ENCODE data around the gene STPG3.

STPG3 gene

DNA sequence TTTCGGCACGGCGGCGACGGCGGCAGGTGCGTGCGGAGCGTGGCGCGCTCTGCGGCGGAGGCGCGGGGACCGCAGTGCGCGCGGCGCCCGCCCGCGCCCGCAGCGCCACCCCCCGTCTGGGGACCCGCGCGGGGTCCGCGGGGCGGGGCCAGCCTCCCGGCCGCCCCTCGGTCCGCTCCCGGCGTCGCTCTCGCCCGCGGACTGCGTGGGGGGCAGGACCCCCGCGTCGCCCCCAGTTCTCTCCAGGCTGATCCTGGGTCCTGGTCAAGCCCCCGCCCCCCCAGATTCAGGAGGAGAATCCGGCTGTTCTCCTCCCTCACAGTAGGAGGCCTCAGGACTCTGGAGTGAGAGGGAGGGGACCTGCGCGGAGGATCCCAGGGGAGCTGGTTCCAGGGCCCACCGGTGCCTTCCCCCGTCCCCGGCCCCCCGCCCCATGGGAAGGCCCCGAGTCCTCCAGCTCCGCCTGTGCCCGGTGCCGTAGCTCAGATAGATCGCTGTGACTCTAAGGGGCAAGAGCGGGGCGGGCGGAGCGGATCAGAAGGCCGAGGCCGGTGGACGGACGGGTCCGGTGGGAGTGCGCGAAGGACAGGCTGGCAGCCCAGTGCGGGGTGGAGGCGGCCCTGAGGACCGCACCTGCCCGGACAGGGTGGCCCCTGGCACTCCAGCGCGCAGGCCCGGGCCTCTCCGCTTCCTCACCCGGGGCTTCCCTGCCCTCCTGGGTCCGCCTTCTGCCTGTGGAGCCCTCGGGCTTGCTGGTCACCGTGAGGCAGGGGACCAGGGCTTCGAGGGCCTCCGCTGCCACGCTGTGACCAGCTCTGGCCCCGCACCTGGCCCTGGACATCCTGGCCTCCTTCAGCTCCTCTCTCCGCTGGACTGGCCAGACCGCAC, 28.7 kb upstream of the STPG3 start, which contains the start of gene RNF208:
Gene RNF208, minus strand, starts transcription at position 51 of the 888 bp plus-strand sequence. CDS start 1,028 bp downstream, outside the sequence.
- DNase-seq (ENCODE audit: low spot score), result no peak

GRCh38 chr9:137223078-137223970, 27.8 kb upstream of the STPG3 start:
- peak; percentile 99 for DNase-seq (ENCODE audit: low spot score)

DNA sequence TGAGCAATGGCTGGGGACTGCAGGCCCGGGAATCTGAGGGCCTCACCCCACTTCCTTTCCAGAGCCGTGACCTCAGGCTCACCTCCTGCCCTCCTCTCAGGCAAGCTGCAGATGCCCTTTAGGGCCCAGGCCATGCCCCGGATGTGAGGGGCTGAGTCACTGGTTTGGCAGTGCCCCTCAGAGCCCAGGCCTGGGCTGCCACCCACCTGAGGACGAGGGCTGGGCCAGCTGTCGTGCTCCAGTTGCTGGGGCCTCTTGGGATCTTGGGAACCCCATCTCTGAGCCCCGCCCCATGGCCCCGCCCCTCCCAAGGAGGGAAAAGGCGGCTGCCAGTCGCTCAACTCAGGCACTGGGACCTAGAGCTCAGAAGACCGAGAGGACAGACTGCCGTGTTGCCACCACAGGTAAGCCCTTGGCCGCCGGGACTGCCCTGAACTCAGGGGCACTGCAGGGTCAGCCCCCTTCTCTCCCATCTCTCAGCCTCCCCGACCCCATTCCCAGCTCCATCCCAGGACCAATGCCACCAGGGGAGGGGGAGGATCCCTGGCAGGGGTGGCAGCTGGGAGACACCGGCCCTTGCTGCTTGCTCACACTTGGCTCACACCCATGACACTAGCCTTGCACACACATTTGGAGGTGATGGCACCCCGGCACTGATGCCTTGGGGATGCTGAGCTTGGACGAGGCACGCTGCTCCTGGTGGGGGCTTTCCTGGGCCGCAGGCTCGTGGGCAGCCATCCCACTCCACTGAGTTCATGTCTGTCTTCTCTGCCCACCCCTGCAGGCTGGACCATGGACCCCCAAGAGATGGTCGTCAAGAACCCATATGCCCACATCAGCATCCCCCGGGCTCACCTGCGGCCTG, 26.0 kb upstream of the STPG3 start, which contains the start of gene CYSRT1:
Gene CYSRT1, plus strand, starts transcription at position 345 of the 865 bp plus-strand sequence. Its CDS starts 448 bp downstream, at position 793.
- no peak for DNase-seq (ENCODE audit: low spot score)

DNA sequence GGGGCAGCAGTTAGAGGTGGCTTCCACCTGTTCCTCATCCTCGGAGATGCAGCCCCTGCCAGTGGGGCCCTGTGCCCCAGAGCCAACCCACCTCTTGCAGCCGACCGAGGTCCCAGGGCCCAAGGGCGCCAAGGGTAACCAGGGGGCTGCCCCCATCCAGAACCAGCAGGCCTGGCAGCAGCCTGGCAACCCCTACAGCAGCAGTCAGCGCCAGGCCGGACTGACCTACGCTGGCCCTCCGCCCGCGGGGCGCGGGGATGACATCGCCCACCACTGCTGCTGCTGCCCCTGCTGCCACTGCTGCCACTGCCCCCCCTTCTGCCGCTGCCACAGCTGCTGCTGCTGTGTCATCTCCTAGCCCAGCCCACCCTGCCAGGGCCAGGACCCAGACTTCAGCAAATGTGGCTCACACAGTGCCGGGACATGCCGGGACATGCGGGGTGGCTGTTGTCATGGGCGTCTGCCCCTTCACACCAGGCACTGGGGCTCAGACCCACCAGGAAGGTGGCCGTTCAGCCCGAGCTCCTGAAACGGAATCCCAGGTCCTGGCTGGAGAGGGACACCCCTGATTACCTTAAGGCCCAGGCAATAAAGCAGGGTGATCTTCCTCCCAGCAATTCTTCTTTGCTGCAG, 25.3 kb upstream of the STPG3 start:
- no peak for DNase-seq (ENCODE audit: low spot score)

- no peak for DNase-seq (ENCODE audit: low spot score)
Observed at GRCh38 chr9:137226338-137227053, 24.6 kb upstream of the STPG3 start.

DNA sequence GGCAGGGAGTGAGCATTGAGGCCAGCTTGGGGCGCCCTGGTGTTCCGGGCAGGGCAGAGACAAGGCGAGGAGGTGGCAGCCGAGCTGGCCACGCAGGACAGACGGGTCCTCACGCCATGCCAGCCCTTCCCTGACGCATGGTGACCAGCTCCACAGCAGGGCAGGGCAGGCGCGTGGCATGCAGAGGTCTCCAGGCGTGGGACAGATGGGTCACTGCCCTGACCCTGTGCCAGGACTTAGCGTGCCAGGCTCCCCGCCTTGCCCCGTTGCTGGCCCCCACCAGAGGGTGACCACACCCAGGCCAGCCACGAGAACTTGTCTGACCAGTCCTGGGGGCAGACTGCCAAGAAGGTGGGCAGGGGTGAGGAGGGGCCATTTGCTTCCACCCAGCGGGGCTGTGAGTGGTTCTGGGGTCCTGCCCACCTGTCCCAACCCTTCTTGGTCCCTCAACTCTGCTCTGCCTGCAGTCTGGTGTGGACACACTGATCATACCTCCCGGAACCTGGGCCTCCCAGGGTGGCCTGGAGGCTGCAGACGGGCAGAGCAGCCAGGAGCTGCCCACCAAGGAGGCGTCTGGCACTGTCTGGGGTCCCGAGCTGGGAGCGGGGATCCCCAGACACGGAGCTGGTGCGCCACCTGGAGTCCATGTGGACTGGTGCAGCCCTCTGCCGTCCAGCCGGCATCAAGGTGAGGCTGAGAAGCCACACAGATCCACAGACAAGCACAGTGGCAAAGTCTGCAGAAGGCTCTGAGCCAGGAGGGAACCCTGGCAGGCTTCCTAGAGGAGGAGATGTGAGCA, 23.8 kb upstream of the STPG3 start, which contains the start of gene RNF224:
Gene RNF224, plus strand, starts transcription at position 449 of the 799 bp plus-strand sequence. CDS start 834 bp downstream, outside the sequence.
- DNase-seq (ENCODE audit: low spot score), result peak; percentile 90

- no peak for DNase-seq (ENCODE audit: low spot score)
Observed at GRCh38 chr9:137227853-137228505, 23.1 kb upstream of the STPG3 start.

- DNase-seq (ENCODE audit: low spot score), result no peak
Observed at GRCh38 chr9:137228506-137228967, 22.5 kb upstream of the STPG3 start.

DNA sequence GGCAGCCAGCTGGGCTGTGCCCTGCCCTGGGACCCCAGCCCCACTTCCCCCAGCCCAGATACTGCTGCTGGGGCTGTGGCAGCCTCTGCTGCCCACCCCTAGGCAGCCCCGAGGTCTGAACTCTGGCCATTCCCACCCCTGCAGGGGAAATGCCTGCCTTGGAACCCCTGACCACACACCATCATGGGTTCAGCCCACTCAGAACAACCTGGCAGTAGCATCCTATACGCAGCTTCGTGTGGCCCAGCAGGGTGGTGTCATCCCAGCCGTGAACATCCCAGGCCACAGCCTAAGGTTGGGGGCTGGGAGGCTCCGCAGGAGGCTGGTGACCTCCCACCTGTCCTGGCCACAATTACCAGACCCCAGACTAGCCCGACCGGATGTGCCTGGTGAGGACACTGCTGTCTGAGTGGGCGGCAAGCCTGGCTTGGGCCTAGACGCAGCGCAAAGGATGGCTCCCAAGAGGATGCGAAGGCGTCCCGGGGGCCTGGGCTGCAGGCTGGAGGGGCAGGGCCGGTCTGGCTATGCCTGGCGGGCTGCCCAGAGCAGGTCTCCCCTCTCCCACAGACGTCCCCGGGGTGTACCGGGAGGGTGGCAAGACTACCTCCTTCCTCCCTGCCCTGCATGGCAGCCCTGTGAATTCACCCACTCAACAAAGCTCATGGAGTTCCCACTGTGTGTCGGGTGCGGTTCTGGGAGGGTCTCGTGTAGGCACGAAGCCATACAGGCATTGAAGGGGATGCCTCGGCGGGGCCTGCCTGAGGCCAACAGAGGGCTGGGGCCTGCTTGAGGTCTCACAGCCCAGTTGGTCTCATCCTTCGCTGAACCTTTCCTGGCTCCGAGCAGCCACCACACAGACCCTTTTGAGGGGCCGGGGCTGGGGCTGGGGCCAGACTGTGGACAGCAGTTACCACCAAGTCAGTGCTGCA, 21.9 kb upstream of the STPG3 start:
- DNase-seq (ENCODE audit: low spot score), result no peak

- no peak for DNase-seq (ENCODE audit: low spot score)
Observed at GRCh38 chr9:137229903-137230704, 21.0 kb upstream of the STPG3 start.

- DNase-seq (ENCODE audit: low spot score), result no peak
Observed at GRCh38 chr9:137230705-137231371, 20.2 kb upstream of the STPG3 start, which contains the start of gene SLC34A3. Gene SLC34A3 (plus strand): TSS chr9:137230901. CDS start chr9:137231703, 802 bp downstream.

GRCh38 chr9:137231372-137232039, 19.6 kb upstream of the STPG3 start:
- no peak for DNase-seq (ENCODE audit: low spot score)

DNA sequence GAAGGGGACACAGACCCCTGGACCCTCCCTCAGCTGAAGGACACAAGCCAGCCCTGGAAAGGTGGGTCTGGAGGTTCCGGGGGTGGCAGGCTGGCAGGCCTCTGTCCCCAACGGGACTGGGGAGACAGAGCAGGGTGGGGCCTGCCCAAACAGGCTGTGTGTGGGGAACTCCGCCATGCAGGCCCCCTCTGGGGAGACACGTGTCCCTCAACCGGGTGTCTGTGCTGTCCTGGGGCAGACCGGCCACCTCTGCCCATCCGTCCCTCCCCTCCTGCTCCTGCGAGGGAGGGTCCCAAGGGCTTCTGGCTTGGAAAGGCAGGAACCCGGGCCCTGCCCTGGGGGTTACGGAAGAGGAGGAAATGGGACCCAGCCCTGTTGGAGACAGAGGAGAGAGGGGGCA, 19.0 kb upstream of the STPG3 start:
- no peak for DNase-seq (ENCODE audit: low spot score)

DNA sequence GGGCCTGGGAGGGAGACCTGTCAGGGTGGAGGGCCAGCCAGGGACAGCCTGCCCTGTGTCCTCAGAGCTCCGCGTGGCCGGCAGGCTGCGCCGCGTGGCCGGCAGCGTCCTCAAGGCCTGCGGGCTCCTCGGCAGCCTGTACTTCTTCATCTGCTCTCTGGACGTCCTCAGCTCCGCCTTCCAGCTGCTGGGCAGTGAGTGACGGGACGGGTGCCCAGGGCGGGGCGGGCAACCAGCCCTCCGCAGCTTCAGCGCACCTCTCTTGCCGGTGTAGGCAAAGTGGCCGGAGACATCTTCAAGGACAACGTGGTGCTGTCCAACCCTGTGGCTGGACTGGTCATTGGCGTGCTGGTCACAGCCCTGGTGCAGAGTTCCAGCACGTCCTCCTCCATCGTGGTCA, 18.6 kb upstream of the STPG3 start:
- no peak for DNase-seq (ENCODE audit: low spot score)

GRCh38 chr9:137233143-137233980, 17.7 kb upstream of the STPG3 start:
- DNase-seq (ENCODE audit: low spot score), result no peak

Data from NAMALWA (cell line).